GM10248 (cell line): ENCODE measurements around the gene ERCC6L2.

Source experiments
- CTCF ChIA-PET: fragments of 300-600 bp; sonication (Branson Sonifier 250); formaldehyde crosslinking; extraction: SDS; loops from one replicate; lab custom pipeline; 2021; ENCODE audit warnings: antibody characterized with exemption; lab: Yijun Ruan, JAX
- POLR2A ChIA-PET: fragments of 350-650 bp; sonication (Branson Sonifier 250); formaldehyde crosslinking; extraction: SDS; loops from one replicate; lab custom pipeline; 2020; ENCODE audit warnings: antibody characterized with exemption; lab: Yijun Ruan, JAX
- DNase-seq: peaks from one replicate; pipeline ENCODE4 v3.0.0; 2012; ENCODE audit errors: extremely low spot score
- TF ChIP-seq, protein P1 (sequence below): IDR thresholded peaks from 2 replicates; pipeline ENCODE4 v1.5.1; 2012; ENCODE audit warnings: mild to moderate bottlenecking, low read depth; ENCODE audit errors: extremely low read depth, missing control alignments, control extremely low read depth

ERCC6L2 gene

DNA sequence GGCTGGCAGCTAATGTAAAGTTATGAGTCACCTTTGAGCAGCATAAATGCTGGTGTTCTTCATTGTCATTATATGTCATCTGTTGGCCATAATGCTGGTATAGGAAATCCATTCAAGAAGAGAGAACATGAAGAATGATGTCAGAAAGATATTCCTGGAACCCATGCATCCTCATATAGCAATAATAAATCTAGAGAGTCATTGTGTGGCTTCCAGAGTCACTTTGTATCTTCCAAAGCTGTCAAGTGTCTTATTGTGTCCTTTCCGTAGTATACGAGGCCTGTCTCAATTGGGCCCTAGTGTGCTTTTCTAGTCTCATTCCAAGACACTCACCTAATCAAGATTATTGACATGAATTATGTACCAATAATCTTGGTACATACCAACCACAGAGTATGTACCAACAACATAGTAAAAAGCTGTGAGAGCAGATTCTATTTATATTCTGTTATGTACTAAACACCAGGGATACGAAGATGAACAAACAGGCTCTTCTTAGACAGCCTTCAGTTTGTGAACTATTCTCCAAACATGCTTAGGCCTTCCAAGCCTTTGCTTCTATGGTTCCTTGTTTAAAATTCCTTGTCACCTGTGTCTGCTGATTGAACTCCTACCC is 110.1 kb downstream of the ERCC6L2 start:
- POLR2A ChIA-PET, result no interaction called here
- TF ChIP-seq, protein P1, sequence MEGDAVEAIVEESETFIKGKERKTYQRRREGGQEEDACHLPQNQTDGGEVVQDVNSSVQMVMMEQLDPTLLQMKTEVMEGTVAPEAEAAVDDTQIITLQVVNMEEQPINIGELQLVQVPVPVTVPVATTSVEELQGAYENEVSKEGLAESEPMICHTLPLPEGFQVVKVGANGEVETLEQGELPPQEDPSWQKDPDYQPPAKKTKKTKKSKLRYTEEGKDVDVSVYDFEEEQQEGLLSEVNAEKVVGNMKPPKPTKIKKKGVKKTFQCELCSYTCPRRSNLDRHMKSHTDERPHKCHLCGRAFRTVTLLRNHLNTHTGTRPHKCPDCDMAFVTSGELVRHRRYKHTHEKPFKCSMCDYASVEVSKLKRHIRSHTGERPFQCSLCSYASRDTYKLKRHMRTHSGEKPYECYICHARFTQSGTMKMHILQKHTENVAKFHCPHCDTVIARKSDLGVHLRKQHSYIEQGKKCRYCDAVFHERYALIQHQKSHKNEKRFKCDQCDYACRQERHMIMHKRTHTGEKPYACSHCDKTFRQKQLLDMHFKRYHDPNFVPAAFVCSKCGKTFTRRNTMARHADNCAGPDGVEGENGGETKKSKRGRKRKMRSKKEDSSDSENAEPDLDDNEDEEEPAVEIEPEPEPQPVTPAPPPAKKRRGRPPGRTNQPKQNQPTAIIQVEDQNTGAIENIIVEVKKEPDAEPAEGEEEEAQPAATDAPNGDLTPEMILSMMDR, result no peak
- DNase-seq, result no peak
- CTCF ChIA-PET, result interaction anchor here (0.7 to 1.4 kb wide), 2 partner anchors 10 to 23 kb away, joined by 3 to 4 read pairs; no protein-coding TSS in a partner anchor

- no peak for DNase-seq
- TF ChIP-seq, protein P1, result no peak
- ChIA-PET POLR2A (no interaction called here), CTCF (interaction anchor here (1.0 to 1.4 kb wide), 2 partner anchors 10 to 71 kb away, joined by 3 to 6 read pairs; no protein-coding TSS in a partner anchor)
These were observed 113.8 kb downstream of the ERCC6L2 start for GRCh38 chr9:95989297-95989696.

DNA sequence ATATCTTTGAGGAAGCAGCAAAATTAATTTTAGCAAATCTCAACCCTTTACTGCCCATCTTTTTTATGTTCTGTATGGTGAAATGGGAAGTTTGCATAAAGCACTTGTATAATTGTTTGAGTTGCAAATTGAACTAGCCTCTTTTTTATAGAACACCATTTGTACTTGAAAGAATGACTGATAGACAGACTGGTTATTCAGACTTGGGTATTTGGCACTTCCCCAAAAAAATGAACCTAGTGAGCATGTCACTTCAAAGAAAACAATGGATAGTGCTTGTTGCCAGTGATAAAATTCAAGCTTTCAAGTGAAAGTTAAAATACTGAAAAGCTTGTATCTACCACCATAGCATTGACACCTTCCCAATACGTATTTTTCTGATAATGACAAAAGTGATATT is 115.8 kb downstream of the ERCC6L2 start:
- ChIA-PET CTCF (interaction anchor here (1.5 to 1.8 kb wide), 2 partner anchors 9 to 15 kb away, joined by 3 to 5 read pairs; no protein-coding TSS in a partner anchor), POLR2A (no interaction called here)
- no peak for DNase-seq
- TF ChIP-seq, protein P1, result no peak

- no peak for DNase-seq
- ChIA-PET POLR2A (no interaction called here), CTCF (no interaction called here)
- TF ChIP-seq, protein P1, result no peak
These were observed 117.0 kb downstream of the ERCC6L2 start for GRCh38 chr9:95992536-95992935.

DNA sequence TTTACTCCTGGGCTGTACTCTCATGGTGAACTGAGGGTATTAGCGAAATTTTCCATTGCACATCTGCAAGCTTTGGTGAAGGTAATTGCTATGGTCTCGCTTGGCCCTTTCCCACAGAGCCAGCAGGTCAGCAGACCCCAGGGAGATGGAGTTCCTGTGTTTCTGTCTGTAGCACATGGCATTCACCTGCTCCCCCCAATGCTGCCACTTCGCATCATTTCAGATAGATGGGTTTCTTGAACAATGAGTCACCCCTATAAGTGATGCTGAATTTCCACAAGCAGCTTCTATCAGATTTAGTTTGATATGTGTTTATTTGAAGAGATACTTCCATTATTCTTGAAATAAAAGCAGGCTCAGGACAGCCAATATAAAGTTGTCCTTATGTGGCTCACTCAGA is 117.8 kb downstream of the ERCC6L2 start:
- DNase-seq, result no peak
- TF ChIP-seq, protein P1, result no peak
- POLR2A ChIA-PET, result no interaction called here
- CTCF ChIA-PET, result interaction anchor here (0.9 to 1.2 kb wide), 3 partner anchors 9 to 16 kb away, joined by 3 read pairs; no protein-coding TSS in a partner anchor

- TF ChIP-seq, protein P1, result no peak
- ChIA-PET CTCF (interaction anchor here (1.0 to 1.9 kb wide), 3 partner anchors 10 to 60 kb away, joined by 3 to 6 read pairs (median 3); no protein-coding TSS in a partner anchor), POLR2A (no interaction called here)
- DNase-seq, result no peak
These were observed 123.9 kb downstream of the ERCC6L2 start for GRCh38 chr9:95999390-95999789.
